SJCRH30 (cell line): ENCODE measurements around the gene SLC25A29. TPM values are rescaled to one million over a fixed set of nuclear protein-coding genes. Genes with fewer than 3 reads are reported as not detected.

Source experiments
- total RNA-seq: library from RNA; depleted of rRNA; stranded (reverse); fragments of >200 nt; shearing (Covaris generic); gene quantifications from 2 replicates; pipeline ENCODE4 v1.2.3, GENCODE V29; 2014; rRNA removed

Gene SLC25A29
- total RNA-seq, 1 experiment from 2014 or later, result 57.1 TPM

Other genes with a start within 250 kb of the SLC25A29 start
- 27.1 and 31.5 TPM in 2 replicates for gene EVL, start 241.0 kb downstream of the SLC25A29 start, total RNA-seq
- gene DEGS2, start 146.8 kb downstream of the SLC25A29 start, total RNA-seq, result 0.03 TPM in 1 of 2 replicates, not detected in the other
- gene YY1, start 67.3 kb downstream of the SLC25A29 start, total RNA-seq, result 58.6 and 60.9 TPM in 2 replicates
- gene SLC25A47, start 16.9 kb upstream of the SLC25A29 start, total RNA-seq, result 0.08 TPM in 1 of 2 replicates, not detected in the other
- gene WDR25, start 70.0 kb upstream of the SLC25A29 start, total RNA-seq, result 7.4 and 8.7 TPM in 2 replicates